ENCODE data around the gene CD33. TPM values are rescaled to one million over a fixed set of nuclear protein-coding genes. Genes with fewer than 3 reads are reported as not detected.

Gene CD33
- total RNA-seq, 1 experiment from 2014 or later: 0.31 TPM

GRCh38 chr19:51246164-51246552 lies 21.3 kb downstream of the CD33 start:
- Mint-ChIP-seq H3K27me3 (ENCODE audit: low read depth) (peaks cover 8% of the 10 kb centered on the region), H3K27ac (no peak overlapping the region), H3K9me3 (peaks cover 19% of the 10 kb centered on the region), H3K4me3 (no peak overlapping the region), H3K36me3 (0 out of 2 replicates have a peak, but pooled peaks cover 3% of the 10 kb centered on the region), H3K4me1 (0 out of 2 replicates have a peak, but pooled peaks cover 3% of the 10 kb centered on the region)
- ATAC-seq (no peak; the same call in 1 of the 2 replicates), DNase-seq (ENCODE audit: low spot score) (no peak)
- ChIA-PET POLR2A (no interaction called here), CTCF (interaction anchor here (1.0 to 4.6 kb wide), 3 partner anchors 13 to 88 kb away, joined by 3 to 13 read pairs (median 4); no protein-coding TSS in a partner anchor)
- no peak for TF ChIP-seq ZNF532 (CRISPR knock-in tag; IDR thresholded peaks at IDR 0.05; ENCODE audit: borderline replicate concordance)
- no peak for TF ChIP-seq ZNF416 (CRISPR knock-in tag; IDR thresholded peaks at IDR 0.05)
- TF ChIP-seq ZNF512 (CRISPR knock-in tag; IDR thresholded peaks at IDR 0.05; ENCODE audit: borderline replicate concordance): no peak
- TF ChIP-seq NR3C1 (CRISPR knock-in tag; conservative IDR thresholded peaks at IDR 0.05; ENCODE audit: low read depth): no peak
- TF ChIP-seq ZSCAN18 (CRISPR knock-in tag; IDR thresholded peaks at IDR 0.05): no peak

- Mint-ChIP-seq H3K4me3 (no peak overlapping the region), H3K27me3 (ENCODE audit: low read depth) (peaks cover 3% of the 10 kb centered on the region), H3K36me3 (0 out of 2 replicates have a peak, but pooled peaks cover 3% of the 10 kb centered on the region), H3K4me1 (0 out of 2 replicates have a peak, but pooled peaks cover 3% of the 10 kb centered on the region), H3K27ac (no peak overlapping the region), H3K9me3 (peaks cover 18% of the 10 kb centered on the region)
- POLR2A ChIA-PET: no interaction called here
- ATAC-seq (no peak), DNase-seq (ENCODE audit: low spot score) (no peak)
- CTCF ChIA-PET: interaction anchor here (1.4 to 4.6 kb wide), 2 partner anchors 11 to 12 kb away, joined by 5 to 13 read pairs; no protein-coding TSS in a partner anchor
- TF ChIP-seq SP1 (CRISPR knock-in tag; conservative IDR thresholded peaks at IDR 0.05) (no peak), PRDM15 (CRISPR knock-in tag; IDR thresholded peaks at IDR 0.05) (no peak), ZBTB21 (CRISPR knock-in tag; IDR thresholded peaks at IDR 0.05; ENCODE audit: borderline replicate concordance) (no peak), PREB (CRISPR knock-in tag; IDR thresholded peaks at IDR 0.05; ENCODE audit: borderline replicate concordance) (no peak), GABPB1 (CRISPR knock-in tag; IDR thresholded peaks at IDR 0.05) (no peak), FOXK1 (CRISPR knock-in tag; IDR thresholded peaks at IDR 0.05) (no peak), ATF1 (CRISPR knock-in tag; IDR thresholded peaks at IDR 0.05) (no peak), AFF4 (CRISPR knock-in tag; IDR thresholded peaks at IDR 0.05; ENCODE audit: borderline replicate concordance) (no peak), ZMAT4 (CRISPR knock-in tag; IDR thresholded peaks at IDR 0.05) (no peak), NR3C1 (CRISPR knock-in tag; conservative IDR thresholded peaks at IDR 0.05; ENCODE audit: low read depth) (no peak)
Measured at GRCh38 chr19:51247972-51248590, 23.2 kb downstream of the CD33 start.
